Activated CD4-positive, alpha-beta T cell treated with anti-CD3 and anti-CD28 coated beads, Interleukin-2, amount 10 ng/mL, durations not matched to agents 24 days and 14 days (primary cell): ENCODE measurements around the gene OPCML. TPM values are rescaled to one million over a fixed set of nuclear protein-coding genes. Genes with fewer than 3 reads are reported as not detected.
A peak's percentile ranks its signal among the peaks of the same experiment; 100 is the strongest.

Source experiments
- DNase-seq: peaks from one replicate; pipeline ENCODE4 v3.0.0; 2022
- H3K27ac Mint-ChIP-seq: one replicate; pipeline ENCODE4 v1.8.0; 2022; ENCODE audit warnings: mild to moderate bottlenecking, mixed read lengths
- H3K27me3 Mint-ChIP-seq: one replicate; pipeline ENCODE4 v1.8.0; 2022; ENCODE audit warnings: mixed read lengths
- H3K36me3 Mint-ChIP-seq: one replicate; pipeline ENCODE4 v1.8.0; 2022; ENCODE audit warnings: low read depth, mild to moderate bottlenecking, mixed read lengths
- H3K4me1 Mint-ChIP-seq: one replicate; pipeline ENCODE4 v1.8.0; 2021; ENCODE audit warnings: mixed read lengths
- H3K4me3 Mint-ChIP-seq: one replicate; pipeline ENCODE4 v1.8.0; 2022; ENCODE audit warnings: mild to moderate bottlenecking, moderate library complexity, mixed read lengths
- H3K9me3 Mint-ChIP-seq: one replicate; pipeline ENCODE4 v1.8.0; 2021; ENCODE audit warnings: mixed read lengths
- intact Hi-C: fragments of 100-400 bp; cut with micrococcal nuclease; formaldehyde crosslinking; loops from one replicate; pipeline ENCODE4 v1.15.1; 2023
- total RNA-seq: library from RNA; stranded (reverse); gene quantifications from 2 replicates; pipeline ENCODE4 v1.2.3, GENCODE V29; 2022

Gene OPCML
- total RNA-seq, 1 donor from 2014 or later = not detected

GRCh38 chr11:133107136-133107535 is 425.2 kb downstream of the OPCML start:
- no peak overlapping the region for H3K27ac Mint-ChIP-seq
- no peaks in the 10 kb centered on the region for H3K36me3 Mint-ChIP-seq
- H3K9me3 Mint-ChIP-seq = no peaks in the 10 kb centered on the region
- no peak for DNase-seq
- H3K4me1 Mint-ChIP-seq = no peaks in the 10 kb centered on the region
- no peaks in the 10 kb centered on the region for H3K27me3 Mint-ChIP-seq
- intact Hi-C loops = no loop called here
- no peak overlapping the region for H3K4me3 Mint-ChIP-seq

GRCh38 chr11:133106417-133106816 is 425.9 kb downstream of the OPCML start:
- no peak overlapping the region for H3K27ac Mint-ChIP-seq
- no peaks in the 10 kb centered on the region for H3K4me1 Mint-ChIP-seq
- H3K4me3 Mint-ChIP-seq = no peak overlapping the region
- intact Hi-C loops = no loop called here
- H3K36me3 Mint-ChIP-seq = no peaks in the 10 kb centered on the region
- H3K27me3 Mint-ChIP-seq = no peaks in the 10 kb centered on the region
- H3K9me3 Mint-ChIP-seq = no peaks in the 10 kb centered on the region
- DNase-seq = no peak

GRCh38 chr11:133104009-133104744 is 428.1 kb downstream of the OPCML start:
- no peaks in the 10 kb centered on the region for H3K27me3 Mint-ChIP-seq
- H3K36me3 Mint-ChIP-seq = no peaks in the 10 kb centered on the region
- H3K9me3 Mint-ChIP-seq = no peaks in the 10 kb centered on the region
- H3K4me1 Mint-ChIP-seq = no peaks in the 10 kb centered on the region
- no peak overlapping the region for H3K27ac Mint-ChIP-seq
- H3K4me3 Mint-ChIP-seq = no peak overlapping the region
- intact Hi-C loops = no loop called here
- DNase-seq = no peak

GRCh38 chr11:133096981-133097380 is 435.3 kb downstream of the OPCML start:
- no peaks in the 10 kb centered on the region for H3K27me3 Mint-ChIP-seq
- H3K4me1 Mint-ChIP-seq = no peaks in the 10 kb centered on the region
- no peak overlapping the region for H3K27ac Mint-ChIP-seq
- DNase-seq = no peak
- intact Hi-C loops = no loop called here
- no peaks in the 10 kb centered on the region for H3K36me3 Mint-ChIP-seq
- no peaks in the 10 kb centered on the region for H3K9me3 Mint-ChIP-seq
- no peak overlapping the region for H3K4me3 Mint-ChIP-seq

- H3K27me3 Mint-ChIP-seq = peaks cover 24% of the 10 kb centered on the region
- intact Hi-C loops = no loop called here
- H3K4me3 Mint-ChIP-seq = no peak overlapping the region
Observed at GRCh38 chr11:133086518-133086917, 445.8 kb downstream of the OPCML start.

GRCh38 chr11:133082841-133083488 is 449.3 kb downstream of the OPCML start:
- Mint-ChIP-seq H3K4me1 (peaks cover 2% of the 10 kb centered on the region), H3K9me3 (no peaks in the 10 kb centered on the region), H3K4me3 (peak overlapping the region; percentile 62), H3K27ac (no peak overlapping the region), H3K36me3 (no peaks in the 10 kb centered on the region), H3K27me3 (peaks cover 24% of the 10 kb centered on the region)
- intact Hi-C loops = loop anchor here (2.0 kb wide), 1 partner anchor 752 kb away; no protein-coding TSS in a partner anchor
- DNase-seq = peak; percentile 92

More at GRCh38 chr11:133086518-133086917, 445.8 kb downstream of the OPCML start:
- H3K4me1 Mint-ChIP-seq = no peaks in the 10 kb centered on the region
- no peaks in the 10 kb centered on the region for H3K9me3 Mint-ChIP-seq
- no peak for DNase-seq
- H3K27ac Mint-ChIP-seq = no peak overlapping the region
- no peaks in the 10 kb centered on the region for H3K36me3 Mint-ChIP-seq

GRCh38 chr11:133082453-133082781 is 449.9 kb downstream of the OPCML start:
- Mint-ChIP-seq H3K36me3 (no peaks in the 10 kb centered on the region), H3K4me3 (no peak overlapping the region), H3K27me3 (peaks cover 24% of the 10 kb centered on the region), H3K9me3 (no peaks in the 10 kb centered on the region), H3K4me1 (peaks cover 2% of the 10 kb centered on the region), H3K27ac (no peak overlapping the region)
- no peak for DNase-seq
- intact Hi-C loops = loop anchor here (2.0 kb wide), 1 partner anchor 752 kb away; no protein-coding TSS in a partner anchor

GRCh38 chr11:133081730-133082452 is 450.4 kb downstream of the OPCML start:
- DNase-seq = no peak
- Mint-ChIP-seq H3K9me3 (no peaks in the 10 kb centered on the region), H3K27ac (no peak overlapping the region), H3K4me3 (no peak overlapping the region), H3K4me1 (peaks cover 2% of the 10 kb centered on the region), H3K36me3 (no peaks in the 10 kb centered on the region), H3K27me3 (peaks cover 24% of the 10 kb centered on the region)
- intact Hi-C loops = loop anchor here (2.0 kb wide), 1 partner anchor 753 kb away; no protein-coding TSS in a partner anchor

GRCh38 chr11:133081020-133081419 is 451.3 kb downstream of the OPCML start:
- no peak for DNase-seq
- Mint-ChIP-seq H3K9me3 (no peaks in the 10 kb centered on the region), H3K36me3 (no peaks in the 10 kb centered on the region), H3K27ac (no peak overlapping the region), H3K4me1 (peaks cover 2% of the 10 kb centered on the region), H3K27me3 (peaks cover 19% of the 10 kb centered on the region), H3K4me3 (no peak overlapping the region)
- intact Hi-C loops = no loop called here

- Mint-ChIP-seq H3K4me1 (peaks cover 2% of the 10 kb centered on the region), H3K27ac (no peak overlapping the region), H3K9me3 (no peaks in the 10 kb centered on the region), H3K36me3 (no peaks in the 10 kb centered on the region), H3K4me3 (no peak overlapping the region), H3K27me3 (peaks cover 6% of the 10 kb centered on the region)
- peak; percentile 80 for DNase-seq
- intact Hi-C loops = loop anchor here (5.0 kb wide), 1 partner anchor 84 kb away; no protein-coding TSS in a partner anchor
Observed at GRCh38 chr11:133078591-133079404, 453.5 kb downstream of the OPCML start.

GRCh38 chr11:133078012-133078411 is 454.3 kb downstream of the OPCML start:
- Mint-ChIP-seq H3K27me3 (peaks cover 4% of the 10 kb centered on the region), H3K4me1 (peaks cover 2% of the 10 kb centered on the region), H3K4me3 (no peak overlapping the region), H3K27ac (no peak overlapping the region), H3K9me3 (no peaks in the 10 kb centered on the region), H3K36me3 (no peaks in the 10 kb centered on the region)
- no peak for DNase-seq
- intact Hi-C loops = loop anchor here (5.0 kb wide), 1 partner anchor 84 kb away; no protein-coding TSS in a partner anchor

GRCh38 chr11:133075351-133075750 is 456.9 kb downstream of the OPCML start:
- Mint-ChIP-seq H3K27me3 (peaks cover 2% of the 10 kb centered on the region), H3K4me3 (no peak overlapping the region), H3K27ac (no peak overlapping the region), H3K36me3 (no peaks in the 10 kb centered on the region), H3K9me3 (no peaks in the 10 kb centered on the region), H3K4me1 (peaks cover 2% of the 10 kb centered on the region)
- intact Hi-C loops = loop anchor here (5.0 kb wide), 1 partner anchor 87 kb away; no protein-coding TSS in a partner anchor
- no peak for DNase-seq

GRCh38 chr11:133072858-133073582 is 459.3 kb downstream of the OPCML start:
- intact Hi-C loops = no loop called here
- Mint-ChIP-seq H3K4me1 (no peaks in the 10 kb centered on the region), H3K9me3 (no peaks in the 10 kb centered on the region), H3K27me3 (peaks cover 2% of the 10 kb centered on the region), H3K27ac (no peak overlapping the region), H3K36me3 (no peaks in the 10 kb centered on the region), H3K4me3 (no peak overlapping the region)
- DNase-seq = no peak
